Tibial artery (tissue), 4 donors: Measurements from ENCODE around the gene SOX5.
"Not testable (repeated sequence)": the region's sequence is repeated elsewhere in the genome, so short reads cannot be mapped to it uniquely, and the experiment has no call there.

Source experiments
- DNase-seq, 2 donors: peaks; one replicate each; pipeline ENCODE4 v3.0.0-alpha.2; 2019
- H3K27ac ChIP-seq, 2 donors: fragments of 200-600 bp; sonication (generic) in 1 of 2; 1 replicate in 1 of 2; 2 replicates in 1 of 2; pipeline ENCODE4 v1.5.1; 2018 to 2019; ENCODE audit warnings: mild to moderate bottlenecking in 1 of 2
- H3K27me3 ChIP-seq, 2 donors: fragments of 200-600 bp; sonication (generic) in 1 of 2; one replicate each; pipeline versions ENCODE4 v1.5.1 to v1.6.0; 2016 to 2019
- H3K36me3 ChIP-seq, 3 donors: fragments of 200-600 bp; sonication (generic) in 2 of 3; one replicate each; pipeline ENCODE4 v1.5.1; 2016 to 2019; ENCODE audit warnings: mild to moderate bottlenecking in 2 of 3
- H3K4me1 ChIP-seq, 4 donors: fragments of 200-600 bp; sonication (generic) in 2 of 4; 1 replicate in 3 of 4; 2 replicates in 1 of 4; pipeline ENCODE4 v1.5.1; 2016 to 2019
- H3K4me3 ChIP-seq, 2 donors: fragments of 200-600 bp; sonication (generic) in 1 of 2; 1 replicate in 1 of 2; 2 replicates in 1 of 2; pipeline ENCODE4 v1.5.1; 2018 to 2019; ENCODE audit warnings: mild to moderate bottlenecking in 2 of 2
- H3K9me3 ChIP-seq, 3 donors: fragments of 200-600 bp; sonication (generic) in 1 of 3; one replicate each; pipeline ENCODE4 v1.5.1; 2016 to 2019
- intact Hi-C: fragments of 100-400 bp; cut with DNase I; formaldehyde crosslinking; loops from one replicate; pipeline ENCODE4 v1.15.0; 2023; ENCODE audit warnings: low total_unique reads
- TF ChIP-seq, protein P1 (sequence below), 2 experiments: fragments of 200-600 bp in 1 of 2; fragments of 450-650 bp in 1 of 2; IDR thresholded peaks; one replicate each; pipeline ENCODE4 v1.5.1; 2017 to 2019; ENCODE audit warnings: antibody characterized with exemption in 2 of 2, mild to moderate bottlenecking in 1 of 2, moderate library complexity in 1 of 2

Gene SOX5

GRCh38 chr12:23493672-23494071, 455.8 kb downstream of the SOX5 start:
- Histone ChIP-seq H3K36me3 (no peaks in the 10 kb centered on the region), H3K4me3 (no peak overlapping the region), H3K4me1 (no peaks in the 10 kb centered on the region), H3K27me3 (no peaks in the 10 kb centered on the region), H3K9me3 (peaks cover 0 to 6% (median 0%) of the 10 kb centered on the region in 3 donors), H3K27ac (no peak overlapping the region)
- TF ChIP-seq, protein P1, sequence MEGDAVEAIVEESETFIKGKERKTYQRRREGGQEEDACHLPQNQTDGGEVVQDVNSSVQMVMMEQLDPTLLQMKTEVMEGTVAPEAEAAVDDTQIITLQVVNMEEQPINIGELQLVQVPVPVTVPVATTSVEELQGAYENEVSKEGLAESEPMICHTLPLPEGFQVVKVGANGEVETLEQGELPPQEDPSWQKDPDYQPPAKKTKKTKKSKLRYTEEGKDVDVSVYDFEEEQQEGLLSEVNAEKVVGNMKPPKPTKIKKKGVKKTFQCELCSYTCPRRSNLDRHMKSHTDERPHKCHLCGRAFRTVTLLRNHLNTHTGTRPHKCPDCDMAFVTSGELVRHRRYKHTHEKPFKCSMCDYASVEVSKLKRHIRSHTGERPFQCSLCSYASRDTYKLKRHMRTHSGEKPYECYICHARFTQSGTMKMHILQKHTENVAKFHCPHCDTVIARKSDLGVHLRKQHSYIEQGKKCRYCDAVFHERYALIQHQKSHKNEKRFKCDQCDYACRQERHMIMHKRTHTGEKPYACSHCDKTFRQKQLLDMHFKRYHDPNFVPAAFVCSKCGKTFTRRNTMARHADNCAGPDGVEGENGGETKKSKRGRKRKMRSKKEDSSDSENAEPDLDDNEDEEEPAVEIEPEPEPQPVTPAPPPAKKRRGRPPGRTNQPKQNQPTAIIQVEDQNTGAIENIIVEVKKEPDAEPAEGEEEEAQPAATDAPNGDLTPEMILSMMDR (IDR thresholded peaks at IDR 0.05) = no peak
- DNase-seq = no peak
- intact Hi-C loops = no loop called here

GRCh38 chr12:23491029-23491428, 458.4 kb downstream of the SOX5 start:
- H3K4me3 ChIP-seq, H3K27me3 ChIP-seq, H3K4me1 ChIP-seq, H3K36me3 ChIP-seq, H3K9me3 ChIP-seq, intact Hi-C loops, H3K27ac ChIP-seq, DNase-seq: not testable (repeated sequence)

GRCh38 chr12:23488130-23488529, 461.3 kb downstream of the SOX5 start:
- Histone ChIP-seq H3K4me3 (no peak overlapping the region), H3K36me3 (no peaks in the 10 kb centered on the region), H3K9me3 (no peaks in the 10 kb centered on the region), H3K4me1 (no peaks in the 10 kb centered on the region), H3K27me3 (no peaks in the 10 kb centered on the region), H3K27ac (no peak overlapping the region)
- TF ChIP-seq, protein P1 (IDR thresholded peaks at IDR 0.05) = no peak
- no peak for DNase-seq
- intact Hi-C loops = no loop called here

DNA sequence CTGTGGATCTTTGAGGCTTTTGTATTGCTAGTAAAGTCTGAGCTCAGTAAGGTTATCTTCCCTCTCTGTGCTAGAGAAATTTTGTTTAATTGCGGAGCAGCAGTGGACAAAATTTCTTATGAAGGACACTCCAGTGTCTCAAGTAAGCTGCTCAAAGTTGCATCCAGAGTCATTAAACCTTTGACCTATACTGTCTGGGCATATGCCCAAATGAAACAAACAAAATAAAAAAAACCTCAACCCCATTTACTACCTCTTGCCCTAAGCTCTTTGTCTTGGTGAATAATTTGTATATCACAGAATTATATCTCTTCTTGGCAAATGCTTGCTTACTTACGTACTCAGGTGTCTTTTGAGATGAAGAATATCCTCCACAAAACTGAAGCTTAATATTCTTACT, 465.2 kb downstream of the SOX5 start:
- no peaks in the 10 kb centered on the region for H3K9me3 ChIP-seq
- H3K27me3 ChIP-seq = no peaks in the 10 kb centered on the region
- H3K4me1 ChIP-seq = no peaks in the 10 kb centered on the region
- H3K27ac ChIP-seq = no peak overlapping the region
- intact Hi-C loops = no loop called here
- DNase-seq = no peak
- H3K4me3 ChIP-seq = no peak overlapping the region
- H3K36me3 ChIP-seq = no peaks in the 10 kb centered on the region
- TF ChIP-seq, protein P1 (IDR thresholded peaks at IDR 0.05) = no peak

GRCh38 chr12:23482571-23482970, 466.9 kb downstream of the SOX5 start:
- intact Hi-C loops = no loop called here
- Histone ChIP-seq H3K36me3 (no peaks in the 10 kb centered on the region), H3K4me3 (no peak overlapping the region), H3K27me3 (no peaks in the 10 kb centered on the region), H3K4me1 (no peaks in the 10 kb centered on the region), H3K9me3 (peaks cover 0 to 4% (median 0%) of the 10 kb centered on the region in 3 donors), H3K27ac (no peak overlapping the region)
- TF ChIP-seq, protein P1 (IDR thresholded peaks at IDR 0.05) = no peak
- no peak for DNase-seq
